ENCODE measurements around the gene RNF130. TPM values are rescaled to one million over a fixed set of nuclear protein-coding genes. Genes with fewer than 3 reads are reported as not detected.
A peak's percentile ranks its signal among the peaks of the same experiment; 100 is the strongest.

RNF130 gene
- total and polyA plus RNA-seq, 9 of the 15 experiments (the other 6 are each of a cell fraction or from before 2014, with no cell fraction given), result 5.8 to 39.4 (median 27.1) TPM

- no peak overlapping the region for H3K27ac ChIP-seq (ENCODE audit: extremely low read depth, low read depth, low read length)
- in situ Hi-C loops (cut with MboI) (no loop called here), intact Hi-C loops (cut with micrococcal nuclease) (no loop called here)
- H3K27me3 ChIP-seq (ENCODE audit: control insufficient read depth in 2 of 2, insufficient read depth in 2 of 2, low read length in 2 of 2), result no peaks in the 10 kb centered on the region
- H3K4me2 ChIP-seq (ENCODE audit: insufficient read depth, low read length), result no peak overlapping the region
- H3K36me3 ChIP-seq (ENCODE audit: control insufficient read depth, insufficient read depth, low read length), result no peaks in the 10 kb centered on the region
- peak; percentile 91 for ATAC-seq
- H2AFZ ChIP-seq (ENCODE audit: low read depth, low read length), result no peak overlapping the region
- H4K20me1 ChIP-seq (replicated peaks; ENCODE audit: control insufficient read depth, insufficient read depth, low read length), result no peaks in the 10 kb centered on the region
- peak in 2 of 4 experiments; percentile 33 to 60 for DNase-seq (ENCODE audit: extremely low read depth in 1 of 4, low spot score in 3 of 4)
- ChIA-PET CTCF (ENCODE audit: low intra/inter-chr PET ratio) (no interaction called here), POLR2A (interaction anchor here (1.7 kb wide), 1 partner anchor 11 kb away, joined by 9 read pairs; no protein-coding TSS in a partner anchor)
- H3K9ac ChIP-seq (ENCODE audit: insufficient read depth in 1 of 2, low read depth in 2 of 2, low read length in 2 of 2), result no peak overlapping the region
- H3K79me2 ChIP-seq (ENCODE audit: control insufficient read depth, insufficient read depth, low read length), result no peaks in the 10 kb centered on the region
- H3K4me1 ChIP-seq (replicated peaks in 1 of 2; ENCODE audit: control insufficient read depth in 2 of 2, insufficient read depth in 2 of 2, low read length in 2 of 2), result peaks cover 0 to 6% of the 10 kb centered on the region in 2 experiments; a peak in 4 of 5 replicates
- H3K9me3 ChIP-seq (replicated peaks; ENCODE audit: control insufficient read depth, insufficient read depth, low read depth, low read length), result no peaks in the 10 kb centered on the region; the same call in 1 of the 2 replicates
- no peak overlapping the region for H3K4me3 ChIP-seq
- no peaks in the 10 kb centered on the region for H3K9me1 ChIP-seq (ENCODE audit: control insufficient read depth, insufficient read depth, low read length)
- FAIRE-seq, result peak; percentile 71
- 12% methylated on average over 5 of the region's 5 CpGs for WGBS (ENCODE audit: insufficient coverage, low coverage, missing lambda C conversion rate)
- no TSS peak for BruUV-seq (replicated peaks)
- TF ChIP-seq TBL1XR1 (IDR thresholded peaks at IDR 0.05; ENCODE audit: low read length in 2 of 2) (peak in 1 of 2 experiments; percentile 41; a peak in 1 of 4 replicates), FOS (IDR thresholded peaks at IDR 0.05; ENCODE audit: extremely low read depth, insufficient read length) (peak; percentile 2), TSC22D4 (tag; IDR thresholded peaks at IDR 0.05) (no peak), NBN (IDR thresholded peaks at IDR 0.05; ENCODE audit: low read depth) (peak; percentile 19; the same call in 1 of the 2 replicates), TFAP4 (CRISPR knock-in tag; IDR thresholded peaks at IDR 0.05; ENCODE audit: borderline replicate concordance) (no peak), L3MBTL2 (IDR thresholded peaks at IDR 0.05) (peak; percentile 47), CBX2 (IDR thresholded peaks at IDR 0.05; ENCODE audit: insufficient read depth, low read length, poor library complexity, severe bottlenecking) (no peak), CREB1 (IDR thresholded peaks at IDR 0.05) (no peak), CREB1 (CRISPR knock-in tag; IDR thresholded peaks at IDR 0.05) (peak; percentile 75; the same call in 1 of the 2 replicates), RNF2 (IDR thresholded peaks at IDR 0.05) (peak; percentile 19; the same call in 1 of the 2 replicates), TEAD1 (CRISPR knock-in tag; IDR thresholded peaks at IDR 0.05) (peak in 1 of 2 experiments; percentile 36; a peak in 1 of 4 replicates), PKNOX1 (IDR thresholded peaks at IDR 0.05) (peak; percentile 96), ZNF12 (CRISPR knock-in tag; IDR thresholded peaks at IDR 0.05) (no peak), RCOR1 (IDR thresholded peaks at IDR 0.05; ENCODE audit: borderline replicate concordance in 1 of 2, low read depth in 2 of 2, low read length in 2 of 2) (peak in 1 of 2 experiments; percentile 71; a peak in 1 of 4 replicates), FOXP1 (CRISPR knock-in tag; IDR thresholded peaks at IDR 0.05) (no peak), ATF1 (CRISPR knock-in tag; IDR thresholded peaks at IDR 0.05) (no peak), ATF1 (tag; IDR thresholded peaks at IDR 0.05) (peak; percentile 82), MEIS2 (IDR thresholded peaks at IDR 0.05; ENCODE audit: partially characterized antibody) (peak; percentile 95), ATF7 (IDR thresholded peaks at IDR 0.05) (peak; percentile 94), NR2C2 (CRISPR knock-in tag; IDR thresholded peaks at IDR 0.05) (no peak), NR2C2 (tag; IDR thresholded peaks at IDR 0.05) (peak; percentile 49), ESRRB (CRISPR knock-in tag; IDR thresholded peaks at IDR 0.05; ENCODE audit: borderline replicate concordance) (no peak), EP400 (IDR thresholded peaks at IDR 0.05) (peak; percentile 49; the same call in 1 of the 2 replicates), NFE2 (IDR thresholded peaks at IDR 0.05; ENCODE audit: low read depth) (peak; percentile 38), CBFA2T3 (IDR thresholded peaks at IDR 0.05) (0 out of 2 replicates have a peak, but pooled peaks have one; percentile 7), LCOR (CRISPR knock-in tag; IDR thresholded peaks at IDR 0.05) (peak; percentile 46; the same call in 1 of the 2 replicates)
Observed at GRCh38 chr5:180105827-180106312, 34.3 kb upstream of the RNF130 start.
